ENCODE data around the gene TXNL1.

The TXNL1 gene

GRCh38 chr18:56570978-56571377 is 67.4 kb downstream of the TXNL1 start:
- FAIRE-seq = no peak
- no peak for DNase-seq (ENCODE audit: low spot score)

- FAIRE-seq (no peak), DNase-seq (ENCODE audit: low spot score) (no peak)
These were observed 69.0 kb downstream of the TXNL1 start for GRCh38 chr18:56569416-56569815.

GRCh38 chr18:56568986-56569385 is 69.4 kb downstream of the TXNL1 start:
- DNase-seq (ENCODE audit: low spot score) (no peak), FAIRE-seq (no peak)

- DNase-seq (ENCODE audit: low spot score) (no peak), FAIRE-seq (no peak)
These were observed 72.6 kb downstream of the TXNL1 start for GRCh38 chr18:56565551-56566345.

GRCh38 chr18:56565046-56565445 is 73.3 kb downstream of the TXNL1 start:
- DNase-seq (ENCODE audit: low spot score) (no peak), FAIRE-seq (no peak)

GRCh38 chr18:56563568-56563967 is 74.8 kb downstream of the TXNL1 start:
- FAIRE-seq (no peak), DNase-seq (ENCODE audit: low spot score) (no peak)

GRCh38 chr18:56562479-56562878 is 75.9 kb downstream of the TXNL1 start:
- DNase-seq (ENCODE audit: low spot score) (no peak), FAIRE-seq (no peak)

GRCh38 chr18:56560992-56561391 is 77.4 kb downstream of the TXNL1 start:
- no peak for FAIRE-seq
- DNase-seq (ENCODE audit: low spot score) = no peak

- no peak for FAIRE-seq
- DNase-seq (ENCODE audit: low spot score) = no peak
These were observed 79.3 kb downstream of the TXNL1 start for GRCh38 chr18:56559044-56559443.

GRCh38 chr18:56556907-56557306 is 81.5 kb downstream of the TXNL1 start:
- FAIRE-seq = no peak
- no peak for DNase-seq (ENCODE audit: low spot score)

- DNase-seq (ENCODE audit: low spot score) (no peak), FAIRE-seq (no peak)
These were observed 88.3 kb downstream of the TXNL1 start for GRCh38 chr18:56550121-56550520.
